HCT116 (cell line): ENCODE results near the gene EIF4G3. TPM values are rescaled to one million over a fixed set of nuclear protein-coding genes. Genes with fewer than 3 reads are reported as not detected.

Source experiments
- ATAC-seq: fragments of 200-7000 bp; cut with Tn5 transposase; 2 replicates; pipeline ENCODE4 v1.9.1; 2020; ENCODE audit warnings: mild to moderate bottlenecking, moderate library complexity
- BruUV-seq: library from RNA; stranded (reverse); fragments of 400-500 nt; replicated peaks from 2 replicates; lab custom pipeline; 2021; lab: Mats Ljungman, UMichigan
- CTCF ChIA-PET: fragments of 300-600 bp; sonication (Branson Sonifier 250); formaldehyde crosslinking; loops from one replicate; lab custom pipeline; 2021; ENCODE audit warnings: antibody characterized with exemption; lab: Charles Lee
- POLR2A ChIA-PET: fragments of 300-600, 350-600 bp; sonication (Branson Sonifier 250); formaldehyde crosslinking; loops from one replicate; lab custom pipeline; 2021; ENCODE audit warnings: antibody characterized with exemption; lab: Charles Lee
- RAD21 ChIA-PET, 2 experiments: fragments of 300-600 bp; sonication (Branson Sonifier 250); formaldehyde crosslinking; loops; one replicate each; lab custom pipeline; 2023; ENCODE audit warnings: low total read pairs in 2 of 2; ENCODE audit not compliant: uncharacterized antibody in 2 of 2, unreplicated experiment in 2 of 2, low non-redundant PET in 1 of 2; lab: Charles Lee
- DNase-seq: peaks from one replicate; pipeline ENCODE4 v3.0.0-alpha.2; 2010; ENCODE audit warnings: low read depth, low spot score
- H2AFZ ChIP-seq: fragments of 200-600 bp; shearing (Covaris generic), sonication (generic); 2 replicates; pipeline ENCODE4 v1.6.1; 2017; ENCODE audit warnings: low read depth, mixed run types, mixed read lengths, antibody characterized with exemption, low read length; ENCODE audit not compliant: poor library complexity, severe bottlenecking
- H3K27ac ChIP-seq: 2 replicates; pipeline ENCODE4 v1.5.1; 2012; ENCODE audit warnings: low read depth, low read length
- H3K27me3 ChIP-seq: fragments of 200-600 bp; sonication (generic); 2 replicates; pipeline ENCODE4 v1.6.1; 2016; ENCODE audit warnings: mixed run types, low read length, mixed read lengths; ENCODE audit not compliant: insufficient read depth
- H3K36me3 ChIP-seq, 2 experiments: fragments of 200-500 bp in 1 of 2; fragments of 200-600 bp in 1 of 2; sonication (Bioruptor generic) in 1 of 2; sonication (generic) in 1 of 2; 2 replicates each; pipeline versions ENCODE4 v1.5.1 to v1.6.1; 2014 to 2016; ENCODE audit warnings: low read length in 2 of 2, inconsistent platforms in 1 of 2, mixed read lengths in 1 of 2, mixed run types in 1 of 2; ENCODE audit not compliant: insufficient read depth in 2 of 2, control insufficient read depth in 1 of 2
- H3K4me1 ChIP-seq, 2 experiments: fragments of 200-600 bp in 1 of 2; sonication (generic) in 1 of 2; 2 replicates each; pipeline versions ENCODE4 v1.5.1 to v1.6.1; 2012 to 2017; ENCODE audit warnings: low read length in 2 of 2, inconsistent platforms in 1 of 2, mild to moderate bottlenecking in 1 of 2, mixed read lengths in 1 of 2, mixed run types in 1 of 2, moderate library complexity in 1 of 2; ENCODE audit not compliant: insufficient read depth in 2 of 2, control insufficient read depth in 1 of 2
- H3K4me2 ChIP-seq: fragments of 200-600 bp; sonication (generic); 2 replicates; pipeline ENCODE4 v1.6.1; 2017; ENCODE audit warnings: mixed run types, low read length, mixed read lengths
- H3K4me3 ChIP-seq, 2 experiments: fragments of 200-600 bp in 1 of 2; sonication (generic) in 1 of 2; replicated peaks in 1 of 2; 2 replicates each; pipeline ENCODE4 v1.5.1; 2011 to 2016; ENCODE audit warnings: low read length in 2 of 2, control low read depth in 1 of 2, low read depth in 1 of 2, mild to moderate bottlenecking in 1 of 2, mixed read lengths in 1 of 2, mixed run types in 1 of 2
- H3K79me2 ChIP-seq: fragments of 200-600 bp; sonication (generic); 2 replicates; pipeline ENCODE4 v1.6.1; 2017; ENCODE audit warnings: mild to moderate bottlenecking, mixed run types, low read length, moderate library complexity, mixed read lengths; ENCODE audit not compliant: insufficient read depth
- H3K9ac ChIP-seq: fragments of 200-600 bp; sonication (generic); 2 replicates; pipeline ENCODE4 v1.6.1; 2016; ENCODE audit warnings: low read length, mixed read lengths
- H3K9me2 ChIP-seq: fragments of 200-600 bp; sonication (generic), shearing (Covaris generic); 2 replicates; pipeline ENCODE4 v1.6.1; 2017; ENCODE audit warnings: mixed run types, mild to moderate bottlenecking, moderate library complexity; ENCODE audit not compliant: insufficient read depth
- H3K9me3 ChIP-seq, 2 experiments: fragments of 200-500 bp in 1 of 2; fragments of 200-600 bp in 1 of 2; sonication (Bioruptor generic) in 1 of 2; sonication (generic) in 1 of 2; 2 replicates each; pipeline ENCODE4 v1.6.1; 2014 to 2017; ENCODE audit warnings: low read length in 2 of 2, mixed read lengths in 2 of 2, inconsistent platforms in 1 of 2, low read depth in 1 of 2, mild to moderate bottlenecking in 1 of 2, mixed run types in 1 of 2, moderate library complexity in 1 of 2; ENCODE audit not compliant: control insufficient read depth in 1 of 2, insufficient read depth in 1 of 2
- H4K20me1 ChIP-seq: fragments of 200-600 bp; sonication (generic), shearing (Covaris generic); 2 replicates; pipeline ENCODE4 v1.6.1; 2017; ENCODE audit warnings: mixed run types, mild to moderate bottlenecking, moderate library complexity; ENCODE audit not compliant: insufficient read depth
- CBX3 ChIP-seq: IDR thresholded peaks from 2 replicates; pipeline ENCODE4 v1.6.1; 2012; ENCODE audit warnings: low read depth
- CEBPB ChIP-seq: IDR thresholded peaks from 2 replicates; pipeline ENCODE4 v1.6.1; 2012; ENCODE audit warnings: low read depth
- CTCF ChIP-seq, 3 experiments: fragments of 200-600 bp in 1 of 3; sonication (generic) in 1 of 3; IDR thresholded peaks in 2 of 3; conservative IDR thresholded peaks in 1 of 3; 2 replicates each; pipeline ENCODE4 v1.5.1; 2012 to 2017; ENCODE audit warnings: low read depth in 2 of 3, low read length in 2 of 3, antibody characterized with exemption in 1 of 3, borderline replicate concordance in 1 of 3, control low read depth in 1 of 3, mild to moderate bottlenecking in 1 of 3, mixed read lengths in 1 of 3, mixed run types in 1 of 3, moderate library complexity in 1 of 3; ENCODE audit not compliant: insufficient read depth in 1 of 3
- MAX ChIP-seq: IDR thresholded peaks from 2 replicates; pipeline ENCODE4 v1.6.1; 2012
- POLR2AphosphoS5 ChIP-seq: IDR thresholded peaks from 2 replicates; pipeline ENCODE4 v1.6.1; 2011; ENCODE audit warnings: mild to moderate bottlenecking, low read depth, low read length, moderate library complexity
- RAD21 ChIP-seq: IDR thresholded peaks from 2 replicates; pipeline ENCODE4 v1.6.1; 2012; ENCODE audit warnings: low read depth, mild to moderate bottlenecking
- SIN3A ChIP-seq: IDR thresholded peaks from 2 replicates; pipeline ENCODE4 v1.6.1; 2012; ENCODE audit warnings: low read depth
- SP1 ChIP-seq: IDR thresholded peaks from 2 replicates; pipeline ENCODE4 v1.6.1; 2012; ENCODE audit warnings: low read depth
- SRF ChIP-seq: IDR thresholded peaks from 2 replicates; pipeline ENCODE4 v1.6.1; 2012; ENCODE audit warnings: low read depth
- ZNF274 ChIP-seq: fragments of 200-500 bp; sonication (Bioruptor generic); IDR thresholded peaks from 2 replicates; pipeline ENCODE4 v1.6.1; 2014; ENCODE audit warnings: mild to moderate bottlenecking, low read depth, low read length, inconsistent platforms
- intact Hi-C: fragments of 100-400 bp; cut with micrococcal nuclease; formaldehyde crosslinking; loops from 2 replicates; pipeline ENCODE4 v1.10.0; 2022
- total RNA-seq: library from RNA; stranded (reverse); gene quantifications from one replicate; pipeline ENCODE4 v1.2.1, GENCODE V29; 2021; ENCODE audit not compliant: unreplicated experiment
- TF ChIP-seq, protein P1 (sequence below): IDR thresholded peaks from 2 replicates; pipeline ENCODE4 v1.6.1; 2011; ENCODE audit warnings: mild to moderate bottlenecking, low read length, moderate library complexity; ENCODE audit not compliant: insufficient replicate concordance; ENCODE audit errors: extremely low read depth

Gene EIF4G3
- total RNA-seq, 1 experiment from 2014 or later: 40.1 TPM

GRCh38 chr1:20936216-20936615 is 240.5 kb downstream of the EIF4G3 start:
- BruUV-seq: no TSS peak
- Histone ChIP-seq H3K27ac (no peak overlapping the region), H3K4me1 (no peaks in the 10 kb centered on the region), H3K4me3 (no peak overlapping the region), H3K9me2 (no peaks in the 10 kb centered on the region), H2AFZ (no peak overlapping the region), H3K36me3 (no peaks in the 10 kb centered on the region), H4K20me1 (no peaks in the 10 kb centered on the region), H3K9ac (no peak overlapping the region), H3K9me3 (no peaks in the 10 kb centered on the region), H3K27me3 (no peaks in the 10 kb centered on the region), H3K79me2 (no peaks in the 10 kb centered on the region), H3K4me2 (no peak overlapping the region)
- TF ChIP-seq CBX3 (no peak), SIN3A (no peak), ZNF274 (no peak), MAX (no peak), SP1 (no peak), POLR2AphosphoS5 (no peak), RAD21 (no peak)
- TF ChIP-seq, protein P1, sequence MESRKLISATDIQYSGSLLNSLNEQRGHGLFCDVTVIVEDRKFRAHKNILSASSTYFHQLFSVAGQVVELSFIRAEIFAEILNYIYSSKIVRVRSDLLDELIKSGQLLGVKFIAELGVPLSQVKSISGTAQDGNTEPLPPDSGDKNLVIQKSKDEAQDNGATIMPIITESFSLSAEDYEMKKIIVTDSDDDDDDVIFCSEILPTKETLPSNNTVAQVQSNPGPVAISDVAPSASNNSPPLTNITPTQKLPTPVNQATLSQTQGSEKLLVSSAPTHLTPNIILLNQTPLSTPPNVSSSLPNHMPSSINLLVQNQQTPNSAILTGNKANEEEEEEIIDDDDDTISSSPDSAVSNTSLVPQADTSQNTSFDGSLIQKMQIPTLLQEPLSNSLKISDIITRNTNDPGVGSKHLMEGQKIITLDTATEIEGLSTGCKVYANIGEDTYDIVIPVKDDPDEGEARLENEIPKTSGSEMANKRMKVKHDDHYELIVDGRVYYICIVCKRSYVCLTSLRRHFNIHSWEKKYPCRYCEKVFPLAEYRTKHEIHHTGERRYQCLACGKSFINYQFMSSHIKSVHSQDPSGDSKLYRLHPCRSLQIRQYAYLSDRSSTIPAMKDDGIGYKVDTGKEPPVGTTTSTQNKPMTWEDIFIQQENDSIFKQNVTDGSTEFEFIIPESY: no peak
- ATAC-seq (no peak), DNase-seq (no peak)
- ChIA-PET RAD21 (no interaction called here), CTCF (no interaction called here), POLR2A (no interaction called here)
- intact Hi-C loops: no loop called here

GRCh38 chr1:20935717-20936116 is 241.0 kb downstream of the EIF4G3 start:
- ChIA-PET POLR2A (no interaction called here), RAD21 (no interaction called here), CTCF (no interaction called here)
- TF ChIP-seq SRF: no peak
- no peak for TF ChIP-seq CEBPB
- TF ChIP-seq SP1: no peak
- no peak for TF ChIP-seq CBX3
- no peak for TF ChIP-seq CTCF (IDR thresholded peaks at IDR 0.05 in 2 of 3, conservative IDR thresholded peaks at IDR 0.05 in 1 of 3; ENCODE audit: borderline replicate concordance in 1 of 3, insufficient read depth in 1 of 3, low read depth in 2 of 3, low read length in 2 of 3)
- H3K4me1 ChIP-seq: no peaks in the 10 kb centered on the region
- DNase-seq (no peak), ATAC-seq (no peak)
- no peak overlapping the region for H2AFZ ChIP-seq
- H3K9ac ChIP-seq: no peak overlapping the region
- BruUV-seq: no TSS peak
- no peaks in the 10 kb centered on the region for H3K27me3 ChIP-seq
- no peaks in the 10 kb centered on the region for H3K79me2 ChIP-seq
- intact Hi-C loops: no loop called here
- no peaks in the 10 kb centered on the region for H3K9me3 ChIP-seq
- H3K4me2 ChIP-seq: no peak overlapping the region
- H3K36me3 ChIP-seq: no peaks in the 10 kb centered on the region
- H3K27ac ChIP-seq: no peak overlapping the region
- no peaks in the 10 kb centered on the region for H3K9me2 ChIP-seq
- H4K20me1 ChIP-seq: no peaks in the 10 kb centered on the region
- no peak overlapping the region for H3K4me3 ChIP-seq
